Fibroblast of skin of back (primary cell): ENCODE results near the gene KIAA0232.
A peak's percentile ranks its signal among the peaks of the same experiment; 100 is the strongest.
"Not testable (repeated sequence)": the region's sequence is repeated elsewhere in the genome, so short reads cannot be mapped to it uniquely, and the experiment has no call there.

Source experiments
- DNase-seq: peaks from one replicate; pipeline ENCODE4 v3.0.0-alpha.2; 2013

KIAA0232 gene

DNA sequence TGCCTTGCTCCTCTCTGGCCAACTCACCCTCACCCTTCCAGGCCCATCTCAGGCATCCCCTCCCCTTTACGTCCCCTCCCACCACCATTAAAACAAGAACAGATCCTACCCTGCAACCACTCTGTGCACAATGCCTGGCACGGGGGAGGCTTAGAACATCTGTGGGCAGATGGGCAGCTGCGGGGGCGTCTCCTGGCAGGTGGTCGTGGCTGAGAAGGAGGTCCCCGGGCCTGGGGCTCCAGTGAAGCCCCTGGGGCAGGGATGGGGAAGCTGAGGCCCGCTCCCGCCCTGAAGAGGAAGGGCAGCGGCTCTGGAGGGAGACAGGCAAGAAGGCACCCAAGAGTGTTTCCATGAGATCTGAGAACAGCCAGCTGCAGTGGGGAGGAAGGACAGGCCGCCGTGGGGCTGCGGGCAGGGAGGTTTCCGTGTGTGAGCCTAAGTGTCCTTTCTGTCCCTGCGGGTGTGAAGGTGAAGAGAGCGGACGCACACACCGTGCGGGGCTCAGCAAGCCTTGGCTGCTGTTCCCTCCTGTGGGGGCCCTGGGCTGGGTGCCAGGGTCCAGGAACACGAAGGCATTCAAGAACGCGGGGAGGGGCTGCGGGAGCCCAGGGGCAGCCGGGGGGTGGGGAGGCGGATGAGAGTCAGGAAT is 119.3 kb downstream of the KIAA0232 start:
- DNase-seq: no peak

DNA sequence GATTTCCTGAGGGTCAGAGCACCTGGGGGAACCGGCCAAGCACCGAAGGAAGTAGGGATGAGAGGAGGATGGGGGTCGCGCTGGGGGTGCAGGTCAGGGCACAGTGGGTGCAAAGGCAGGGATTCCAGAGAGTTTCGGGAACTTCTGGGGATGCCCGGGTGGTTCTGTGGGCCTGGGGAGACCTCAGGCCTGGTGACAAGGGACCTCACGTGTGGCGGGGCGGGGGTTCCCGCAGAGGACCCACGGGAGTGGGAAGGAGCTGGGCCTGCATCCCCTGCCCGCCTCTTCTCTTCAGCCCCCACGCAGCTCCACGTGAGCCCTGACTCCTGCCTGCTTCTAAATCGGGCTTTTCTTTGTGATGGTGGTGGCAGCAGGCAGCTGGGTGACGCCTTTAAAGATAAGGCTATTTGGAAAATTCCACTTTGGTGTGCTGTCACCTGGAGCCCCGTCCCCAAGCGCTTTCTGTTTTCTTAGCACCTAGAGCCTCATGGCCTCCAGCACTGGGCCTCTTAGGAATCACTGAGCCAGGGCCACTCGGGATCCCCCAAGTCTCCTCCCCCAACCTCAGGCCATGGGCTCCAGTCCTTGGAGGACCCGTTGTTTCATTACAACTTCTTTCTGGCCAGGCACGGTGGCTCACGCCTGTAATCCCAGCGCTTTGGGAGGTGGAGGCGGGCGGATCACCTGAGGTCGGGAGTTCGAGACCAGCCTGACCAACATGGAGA is 120.0 kb downstream of the KIAA0232 start:
- DNase-seq: no peak

DNA sequence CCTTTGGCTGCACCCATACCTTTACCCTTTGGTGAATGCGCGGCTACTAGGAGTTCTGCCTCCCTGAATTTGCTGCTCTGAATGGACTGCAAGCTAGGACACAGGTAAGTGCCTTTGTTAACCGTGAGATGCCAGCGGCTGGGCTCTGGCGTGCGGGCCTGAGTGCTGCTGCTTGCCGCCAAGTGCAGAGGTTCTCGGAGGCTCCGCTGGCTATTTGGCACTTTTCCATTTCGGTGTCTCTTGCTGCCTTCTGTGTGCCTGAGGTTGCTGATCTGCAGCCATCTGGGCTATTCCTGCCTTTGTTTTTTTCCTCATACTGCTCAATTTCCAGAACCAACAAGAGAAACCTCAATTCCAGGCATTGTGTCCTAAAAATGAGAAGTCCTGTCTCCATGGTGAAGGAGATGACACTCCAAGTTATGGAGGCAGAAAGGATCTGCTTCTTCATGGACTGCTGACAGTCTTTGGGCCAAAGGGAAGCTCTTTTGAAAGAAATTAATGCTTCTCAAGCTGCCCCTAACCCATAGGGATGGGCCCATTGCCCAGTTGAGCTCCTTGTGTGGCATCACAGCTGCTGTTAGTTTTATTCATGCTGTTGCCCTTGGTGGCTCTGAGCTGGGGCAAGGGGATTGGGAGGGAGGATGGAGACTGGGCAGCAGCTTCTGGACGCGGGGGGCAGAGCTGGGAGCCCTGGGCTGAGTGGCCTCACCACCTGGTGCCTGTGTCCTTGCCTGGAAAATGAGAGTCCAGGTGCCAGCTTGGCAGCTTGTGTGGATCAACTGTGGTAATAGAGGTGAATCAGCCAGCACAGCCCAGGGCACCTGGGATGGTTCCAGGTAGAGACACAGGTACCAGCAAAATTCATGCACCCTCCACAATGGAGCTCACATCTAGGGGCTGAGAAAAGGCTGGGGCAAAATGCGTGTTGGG is 123.3 kb downstream of the KIAA0232 start:
- DNase-seq: no peak

DNA sequence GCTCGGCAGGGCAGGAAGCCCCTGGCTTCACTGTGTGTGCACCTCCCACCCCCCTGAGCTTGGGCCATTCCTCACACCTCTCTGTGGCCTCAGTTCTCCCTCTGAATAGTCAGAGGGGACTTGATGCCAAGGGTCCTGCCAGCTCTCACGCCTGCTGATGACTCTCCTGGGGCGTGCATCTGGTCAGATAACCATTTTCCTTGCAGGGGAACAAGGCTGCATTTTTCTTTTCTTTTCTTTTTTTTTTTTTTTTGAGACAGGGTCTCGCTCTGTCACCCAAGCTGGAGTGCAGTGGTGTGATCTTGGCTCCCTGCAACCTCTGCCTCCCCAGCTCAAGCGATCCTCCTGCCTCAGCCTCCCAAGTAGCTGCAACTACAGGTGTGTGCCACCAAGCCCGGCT is 124.0 kb downstream of the KIAA0232 start:
- not testable (repeated sequence) for DNase-seq

DNA sequence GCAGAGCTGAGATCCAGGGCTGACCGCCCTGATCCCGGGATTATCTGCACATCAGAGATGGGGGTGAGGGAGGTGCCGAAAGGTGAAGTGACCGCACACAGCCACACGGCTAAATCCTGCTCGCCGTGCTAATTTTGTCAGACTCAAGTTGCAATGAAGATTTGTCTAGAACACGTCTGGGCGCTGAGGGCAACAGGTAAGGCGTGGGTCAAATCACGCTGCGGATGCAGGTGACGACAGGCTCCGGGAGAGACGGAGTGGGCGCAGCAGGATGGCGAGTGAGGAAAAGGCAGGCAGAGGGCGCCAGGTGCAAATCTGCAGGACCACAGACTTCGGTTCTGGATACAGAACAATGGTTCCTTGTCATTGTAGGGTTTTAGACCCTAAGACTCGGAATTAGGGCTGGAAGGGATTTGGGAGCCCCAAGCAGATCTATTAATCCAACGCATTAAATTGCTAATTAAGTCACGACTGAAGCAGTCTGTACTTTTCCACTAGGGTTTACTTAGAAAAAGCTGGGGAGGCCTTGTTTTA is 125.2 kb downstream of the KIAA0232 start:
- DNase-seq: no peak

DNA sequence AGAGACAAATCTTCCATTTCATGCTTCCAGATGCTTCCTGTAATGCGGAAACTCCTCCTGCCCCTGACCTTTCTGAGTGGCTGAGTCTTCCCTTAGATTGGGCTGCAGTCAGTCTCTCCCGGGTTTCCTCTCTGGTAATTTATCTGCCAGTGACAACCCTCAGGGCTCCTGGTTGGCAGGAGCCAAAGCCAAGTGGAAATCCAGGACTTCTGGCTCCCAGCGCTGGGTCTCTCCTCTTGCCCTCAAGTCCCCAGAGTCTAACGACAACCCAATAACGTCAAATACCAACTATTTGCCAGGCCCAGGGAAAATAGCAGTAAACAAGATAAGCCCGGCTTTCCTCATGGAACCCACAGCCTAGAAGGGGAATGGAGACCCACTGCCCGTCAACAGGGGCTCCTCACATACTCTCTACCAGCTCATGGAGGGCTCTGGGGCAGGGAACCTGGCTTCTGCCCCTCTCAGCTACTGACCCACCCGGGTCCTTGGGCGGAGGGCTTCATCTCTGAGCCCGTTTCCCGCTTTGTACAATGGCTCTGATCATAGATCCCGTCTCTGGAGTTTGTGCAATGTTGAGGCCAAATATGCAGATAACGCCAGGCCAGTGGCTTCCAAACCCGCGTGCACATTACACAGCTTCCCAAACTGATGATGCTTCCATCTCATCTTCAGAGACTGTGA is 126.0 kb downstream of the KIAA0232 start:
- no peak for DNase-seq

DNA sequence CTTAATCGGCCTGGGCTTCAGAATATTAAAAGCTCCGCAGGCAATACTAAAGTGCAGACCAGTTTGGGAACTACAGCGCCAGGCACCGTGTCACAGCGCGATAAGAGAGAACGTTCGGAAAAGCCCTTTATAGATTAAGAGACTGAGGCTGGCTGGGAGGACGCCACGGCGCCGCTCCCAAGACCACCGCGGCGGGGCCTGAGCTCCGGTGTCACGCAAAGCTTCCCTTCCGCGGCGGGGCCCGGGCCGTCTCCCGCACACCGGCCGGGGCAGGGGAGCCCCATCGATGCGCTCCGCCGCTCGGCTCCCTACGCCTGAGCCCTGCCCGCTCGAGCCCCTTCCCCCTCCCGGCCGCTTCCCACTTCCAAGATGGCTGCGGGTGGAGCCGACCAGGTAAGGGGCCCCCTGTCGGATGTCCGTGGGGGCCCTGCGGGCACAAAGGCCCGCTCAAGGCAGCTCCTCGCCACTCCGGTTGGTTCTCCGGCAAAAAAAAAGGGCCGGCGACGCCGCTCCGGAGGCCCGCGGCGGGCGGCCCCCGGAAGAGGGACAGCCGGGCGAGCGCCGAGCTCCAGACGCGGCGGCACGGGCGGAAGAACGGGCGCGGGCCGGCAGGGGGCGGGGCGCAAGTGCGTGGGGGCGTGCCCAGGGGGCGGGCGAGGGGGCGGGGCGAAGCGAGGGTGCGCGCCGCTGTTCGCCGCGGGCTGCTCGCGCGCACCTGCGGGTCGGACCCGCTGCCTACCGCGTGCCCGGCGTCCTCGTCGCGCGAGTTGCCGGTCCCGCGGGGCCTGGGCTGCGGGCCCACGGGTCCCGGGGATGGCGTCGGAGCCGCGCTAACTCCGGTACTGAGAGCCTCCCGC is 126.8 kb downstream of the KIAA0232 start, which contains the start of gene TBC1D14:
TSS of gene TBC1D14 (plus strand) at position 714 of the 857 bp plus-strand sequence. CDS start 13,564 bp downstream, outside the sequence.
- peak; percentile 85 for DNase-seq

DNA sequence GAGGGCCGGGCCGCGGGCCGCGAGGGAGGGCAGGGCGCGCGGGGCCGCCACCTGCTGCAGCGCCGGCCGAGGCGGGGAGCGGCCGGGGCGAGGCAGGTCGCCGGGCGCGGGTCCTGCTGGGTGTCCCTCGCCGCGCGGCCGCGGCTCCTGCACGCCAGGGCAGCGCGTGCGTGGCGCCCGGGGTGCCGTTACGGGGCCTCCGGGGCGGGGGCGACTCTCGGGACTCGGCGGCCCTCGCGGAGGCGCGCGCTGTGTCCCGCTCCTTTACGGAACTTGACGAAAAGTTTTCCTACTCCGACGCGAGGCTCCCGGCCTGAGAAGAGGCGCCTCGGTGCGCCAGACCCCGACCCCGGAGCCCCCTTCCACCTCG is 127.4 kb downstream of the KIAA0232 start:
- peak; percentile 18 for DNase-seq

DNA sequence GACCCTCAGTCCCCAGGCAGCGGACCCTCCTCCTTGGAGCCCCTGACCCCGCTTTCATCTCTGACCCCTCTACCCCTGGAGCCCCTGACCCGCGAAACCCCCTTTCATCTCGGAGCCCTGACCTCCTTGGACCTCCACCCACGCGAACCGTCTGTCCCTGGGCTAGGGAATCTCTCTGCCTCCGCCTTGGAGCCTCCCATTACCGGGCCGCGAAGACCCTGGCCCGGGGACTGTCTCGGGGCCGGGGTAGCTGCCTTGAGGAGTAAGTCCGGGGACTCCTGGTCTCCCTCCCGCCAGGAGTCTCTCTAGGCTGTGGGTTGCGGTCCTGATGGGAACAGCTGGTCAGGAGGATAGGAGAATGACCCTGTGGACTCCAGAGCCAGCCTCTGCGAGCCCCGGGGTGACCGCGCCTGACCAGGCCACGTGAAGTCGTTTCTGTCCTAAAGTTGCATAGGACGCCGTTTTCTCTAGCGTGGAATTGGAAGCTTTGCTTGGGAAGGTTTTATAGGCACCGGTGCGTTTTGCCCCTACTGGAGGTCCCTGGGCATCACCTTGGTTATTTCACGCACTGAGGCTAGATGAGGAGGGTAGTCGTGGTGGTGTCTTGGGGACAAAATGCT is 127.9 kb downstream of the KIAA0232 start:
- no peak for DNase-seq

DNA sequence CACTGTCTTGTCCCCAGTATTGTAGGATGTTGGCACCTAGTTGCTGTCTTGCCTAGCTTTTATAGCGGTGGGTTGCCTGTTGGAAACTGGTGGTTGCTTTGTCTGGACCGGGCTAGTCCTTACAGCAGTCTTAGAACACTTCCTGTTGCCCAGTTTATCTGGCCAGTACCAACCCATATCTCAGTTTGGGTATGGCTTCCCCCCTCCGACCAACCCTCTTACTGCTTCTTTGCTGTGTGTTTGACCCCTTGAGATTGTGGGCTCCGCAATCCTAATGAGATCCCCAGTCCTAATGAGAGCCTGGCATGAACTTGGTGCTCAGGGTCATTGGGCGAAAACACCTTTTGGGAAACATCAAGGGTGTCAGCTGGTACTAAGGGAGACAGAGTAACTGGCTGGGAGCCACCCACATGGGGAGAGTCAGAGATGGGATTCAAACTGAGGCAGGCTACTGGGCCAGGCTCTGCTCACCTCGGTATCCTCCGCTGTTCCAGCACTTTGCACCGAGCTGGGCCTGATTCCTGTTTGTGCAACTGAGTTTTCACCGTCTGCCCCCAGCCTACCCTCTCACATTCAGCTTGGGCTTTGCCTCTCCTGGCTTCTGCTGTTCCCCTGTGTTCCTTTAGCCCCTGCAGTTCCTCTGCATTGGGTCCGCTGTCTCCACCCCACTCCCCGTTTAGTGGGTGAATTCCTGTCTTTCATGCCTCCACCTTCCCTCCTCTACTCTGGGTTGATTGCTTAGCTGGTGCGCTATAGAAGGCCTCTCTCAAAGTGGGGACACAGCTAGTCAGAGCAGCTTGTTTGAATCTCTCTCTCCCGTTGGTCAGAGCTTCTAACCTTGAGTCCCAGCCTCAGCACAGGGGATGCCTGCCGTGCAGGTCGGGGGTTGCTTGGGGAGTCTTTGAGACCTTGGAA is 128.7 kb downstream of the KIAA0232 start:
- no peak for DNase-seq

DNA sequence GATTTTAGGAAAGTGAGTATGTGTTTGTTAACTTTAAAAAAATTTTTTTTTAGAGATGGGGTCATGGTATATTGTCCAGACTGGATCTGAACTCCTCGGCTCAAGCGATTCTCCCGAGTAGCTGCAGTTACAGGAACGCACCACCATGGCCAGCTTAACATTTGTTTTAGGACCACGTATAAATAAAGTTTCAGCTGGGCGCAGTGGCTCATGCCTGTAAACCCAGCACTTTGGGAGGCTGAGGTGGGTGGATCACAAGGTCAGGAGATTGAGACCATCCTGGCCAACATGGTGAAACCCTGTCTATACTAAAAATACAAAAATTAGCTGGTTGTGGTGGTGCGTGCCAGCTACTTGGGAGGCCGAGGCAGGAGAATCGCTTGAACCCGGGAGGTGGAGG is 129.4 kb downstream of the KIAA0232 start:
- DNase-seq: not testable (repeated sequence)

DNA sequence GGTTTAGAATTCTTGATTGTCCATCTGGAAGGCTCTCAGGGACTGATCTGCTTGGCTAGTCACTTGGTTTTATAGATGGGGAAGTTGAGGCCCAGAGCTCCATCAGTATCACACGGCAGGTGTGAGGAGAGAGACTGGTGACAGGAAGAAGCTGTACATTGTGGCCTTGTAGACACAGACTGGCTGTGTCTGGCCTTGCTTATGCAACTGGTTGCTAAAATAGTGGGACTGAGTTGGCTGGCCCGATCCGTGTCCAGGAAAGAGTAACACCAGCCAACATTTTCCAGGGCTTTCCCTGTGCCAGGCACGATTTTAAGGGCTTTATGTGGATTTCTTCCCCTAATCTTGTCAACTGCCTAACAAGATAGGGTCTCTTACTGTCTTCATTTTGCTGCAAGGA is 129.9 kb downstream of the KIAA0232 start:
- DNase-seq: no peak

DNA sequence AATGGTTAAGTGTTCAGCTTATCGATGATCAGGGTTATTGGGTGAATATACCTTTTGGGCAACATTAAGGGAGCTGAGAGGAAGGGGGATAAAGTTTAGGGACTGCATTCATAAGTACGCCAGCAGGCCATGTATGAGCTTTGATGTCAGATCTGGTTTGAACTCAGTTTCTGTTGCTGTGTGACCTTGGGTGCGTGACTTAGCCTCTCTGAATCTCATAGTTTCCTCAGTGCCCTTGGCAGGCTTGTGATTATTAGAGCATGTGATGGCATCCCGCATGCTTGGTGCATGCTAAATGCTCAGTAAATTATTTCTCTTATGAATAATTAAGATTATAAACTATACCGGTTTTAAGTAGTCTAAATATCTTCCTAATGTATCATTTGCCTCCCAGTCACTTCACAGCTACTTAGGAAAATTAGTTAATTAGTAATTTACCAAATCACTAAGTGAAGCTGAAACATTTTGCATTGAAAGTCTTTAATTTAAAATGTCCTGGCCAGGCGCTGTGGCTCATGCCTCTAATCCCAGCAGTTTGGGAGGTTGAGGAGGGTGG is 130.9 kb downstream of the KIAA0232 start:
- no peak for DNase-seq

DNA sequence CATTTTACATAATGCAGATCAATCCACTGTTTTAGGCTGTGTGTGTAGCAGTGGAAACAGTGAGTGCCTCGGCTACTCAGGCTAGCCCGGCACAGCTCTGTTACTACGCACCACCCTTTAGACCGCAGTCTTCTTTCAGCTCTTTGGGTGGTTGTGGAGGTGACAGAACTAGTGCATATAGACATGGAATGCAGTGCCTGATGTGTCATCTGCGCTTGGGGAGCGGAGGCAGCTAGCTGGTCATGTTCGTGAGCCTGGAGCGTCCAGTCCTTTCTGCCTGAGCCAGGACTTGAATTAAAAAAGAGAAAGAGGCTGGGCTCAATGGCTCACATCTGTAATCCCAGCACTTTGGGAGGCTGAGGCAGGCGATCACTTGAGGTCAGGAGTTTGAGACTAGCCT is 131.9 kb downstream of the KIAA0232 start:
- peak; percentile 36 for DNase-seq

DNA sequence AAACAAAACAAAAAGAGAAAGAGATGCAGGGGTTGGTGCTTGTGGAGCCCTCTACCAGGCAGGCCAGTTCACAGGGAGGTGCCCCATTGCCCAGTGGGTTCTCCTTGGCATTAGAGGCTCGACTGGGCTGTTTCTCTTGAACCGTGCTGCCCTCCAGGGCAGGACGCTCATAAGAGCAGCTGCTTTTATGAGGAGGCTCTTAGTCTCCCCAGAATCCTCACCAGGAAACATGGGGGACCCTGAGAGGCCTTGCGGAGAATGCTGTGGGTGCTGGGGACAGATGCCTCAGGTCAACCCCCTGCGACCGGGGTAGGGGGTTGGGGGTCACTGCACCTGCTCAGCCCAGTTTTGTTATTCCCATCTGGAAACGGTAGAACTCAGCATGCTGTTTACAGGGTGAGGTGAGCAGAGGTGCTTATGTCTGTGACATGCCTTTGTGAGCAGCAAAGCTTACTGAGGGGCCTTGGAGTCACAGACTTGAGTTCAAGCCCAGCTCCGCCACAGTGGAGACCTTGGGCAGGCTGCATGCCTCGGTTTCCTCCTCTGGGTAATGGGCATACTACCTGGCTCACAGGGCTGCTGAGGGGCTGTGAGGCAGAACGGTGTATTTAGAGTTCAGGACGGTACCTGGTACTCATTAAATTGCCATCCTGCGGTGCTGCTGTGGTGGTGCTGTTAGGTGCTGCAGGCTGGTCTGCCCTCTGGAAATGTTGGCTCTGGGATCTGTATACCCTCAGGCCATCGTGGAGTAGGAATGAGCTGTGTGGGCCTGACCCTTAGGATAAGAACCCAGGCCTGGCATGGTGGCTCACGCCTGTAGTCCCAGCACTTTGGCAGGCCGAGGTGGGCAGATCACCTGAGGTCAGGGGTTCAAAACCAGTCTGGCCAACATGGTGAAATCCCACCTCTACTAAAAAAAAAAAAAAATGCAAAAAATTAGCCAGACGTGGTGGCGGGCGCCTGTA is 132.8 kb downstream of the KIAA0232 start:
- no peak for DNase-seq

DNA sequence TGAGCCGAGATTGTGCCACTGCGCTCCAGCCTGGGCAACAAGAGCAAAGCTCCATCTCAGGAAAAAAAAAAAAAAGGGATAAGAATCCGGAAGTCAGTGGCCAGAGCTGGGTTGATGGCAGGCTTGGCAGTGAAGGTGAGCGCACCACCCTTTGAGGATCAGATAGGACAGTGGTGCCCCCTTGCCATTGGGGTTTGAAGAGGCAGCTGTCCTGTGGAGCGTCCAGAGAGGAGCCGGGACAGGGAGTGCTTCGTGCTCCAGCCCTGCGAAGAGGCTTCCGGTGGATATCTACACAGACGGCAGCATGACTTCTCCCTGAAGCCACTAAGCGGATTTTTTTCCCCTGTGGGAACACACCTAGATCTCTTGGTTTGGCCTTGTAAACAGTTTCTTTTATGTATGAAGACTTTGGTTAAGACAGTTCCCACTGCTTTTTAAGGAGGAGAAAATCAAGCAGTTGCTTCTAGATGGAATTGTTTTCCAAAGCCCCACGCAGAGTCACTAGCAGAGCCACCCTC is 133.6 kb downstream of the KIAA0232 start:
- no peak for DNase-seq

DNA sequence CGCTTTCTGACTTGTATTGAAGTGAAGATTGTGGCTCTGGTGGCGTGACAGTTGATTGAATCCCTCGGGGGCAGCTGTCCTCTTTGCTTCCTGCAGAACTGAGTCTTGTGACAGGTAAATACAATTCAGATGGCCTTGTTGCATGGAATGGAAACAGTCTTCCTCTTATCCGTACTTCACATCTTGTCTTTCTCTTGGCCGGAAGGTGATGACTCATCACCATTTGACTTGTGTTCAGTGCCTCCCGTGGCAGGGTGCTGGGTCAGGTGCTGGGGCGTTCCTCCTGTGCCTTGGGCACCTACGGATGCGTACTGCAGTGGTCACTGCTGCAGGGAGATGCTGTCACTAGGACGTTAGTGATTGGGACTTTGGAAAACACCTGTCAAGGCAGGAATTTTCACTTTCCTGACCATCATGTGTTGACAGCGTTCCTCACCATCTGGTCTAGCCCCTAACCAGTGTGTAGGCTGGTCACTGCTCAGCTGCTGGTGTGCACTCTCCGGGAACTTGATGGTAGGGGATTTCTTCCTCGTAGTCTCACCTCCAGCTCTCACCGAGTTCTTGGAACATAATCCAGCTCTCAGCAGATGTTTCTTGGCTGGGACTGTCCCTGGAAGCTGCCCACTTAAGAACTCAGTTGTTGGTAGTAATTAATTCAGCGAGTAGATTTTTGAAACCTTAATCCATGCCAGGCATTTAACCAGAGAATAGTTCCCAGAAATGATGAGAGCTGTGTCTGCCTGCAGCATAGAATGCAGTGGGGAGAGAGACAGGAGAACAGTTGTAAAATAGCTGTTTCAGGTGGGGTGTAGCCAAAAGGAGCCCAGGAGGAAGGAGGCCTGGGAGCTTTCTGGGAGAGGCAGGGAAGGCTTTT is 134.3 kb downstream of the KIAA0232 start:
- DNase-seq: no peak
